GM13977 (cell line): ENCODE measurements around the gene UBXN4.

ENCODE experiments used
- DNase-seq: peaks from one replicate; pipeline ENCODE4 v3.0.0; 2012; ENCODE audit warnings: low spot score
- in situ Hi-C: fragments of 300-500 bp; cut with MboI; formaldehyde crosslinking; loops from one replicate; pipeline ENCODE4 v1.12.0; 2022; ENCODE audit warnings: low sequenced_read_pairs, low pct_unique_long_range_greater_than_20kb, mixed read lengths, inconsistent platforms; ENCODE audit not compliant: unreplicated experiment
- TF ChIP-seq, protein P1 (sequence below): IDR thresholded peaks from 2 replicates; pipeline ENCODE4 v1.5.1; 2012; ENCODE audit warnings: mild to moderate bottlenecking, control low read depth; ENCODE audit not compliant: insufficient read depth; ENCODE audit errors: extremely low read depth, missing control alignments

The UBXN4 gene

DNA sequence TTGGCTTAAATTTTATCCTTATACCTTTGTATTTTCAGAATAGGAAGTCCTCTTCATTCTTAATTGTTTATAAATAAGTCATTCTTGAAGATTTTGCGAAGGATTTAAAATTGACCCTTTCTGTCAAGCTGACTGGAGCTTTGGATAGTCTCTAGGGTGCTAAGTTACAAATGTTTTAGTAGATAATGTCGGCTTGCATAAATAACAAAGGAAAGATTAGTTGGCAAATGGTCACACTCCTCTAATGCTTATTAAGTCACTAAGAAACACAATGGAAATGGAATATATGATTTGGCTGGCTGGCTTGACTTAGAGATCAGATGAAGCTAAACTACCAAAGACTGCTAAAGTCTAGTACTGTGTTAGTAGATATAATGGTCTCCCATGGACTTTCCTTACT, 40.6 kb downstream of the UBXN4 start:
- TF ChIP-seq, protein P1, sequence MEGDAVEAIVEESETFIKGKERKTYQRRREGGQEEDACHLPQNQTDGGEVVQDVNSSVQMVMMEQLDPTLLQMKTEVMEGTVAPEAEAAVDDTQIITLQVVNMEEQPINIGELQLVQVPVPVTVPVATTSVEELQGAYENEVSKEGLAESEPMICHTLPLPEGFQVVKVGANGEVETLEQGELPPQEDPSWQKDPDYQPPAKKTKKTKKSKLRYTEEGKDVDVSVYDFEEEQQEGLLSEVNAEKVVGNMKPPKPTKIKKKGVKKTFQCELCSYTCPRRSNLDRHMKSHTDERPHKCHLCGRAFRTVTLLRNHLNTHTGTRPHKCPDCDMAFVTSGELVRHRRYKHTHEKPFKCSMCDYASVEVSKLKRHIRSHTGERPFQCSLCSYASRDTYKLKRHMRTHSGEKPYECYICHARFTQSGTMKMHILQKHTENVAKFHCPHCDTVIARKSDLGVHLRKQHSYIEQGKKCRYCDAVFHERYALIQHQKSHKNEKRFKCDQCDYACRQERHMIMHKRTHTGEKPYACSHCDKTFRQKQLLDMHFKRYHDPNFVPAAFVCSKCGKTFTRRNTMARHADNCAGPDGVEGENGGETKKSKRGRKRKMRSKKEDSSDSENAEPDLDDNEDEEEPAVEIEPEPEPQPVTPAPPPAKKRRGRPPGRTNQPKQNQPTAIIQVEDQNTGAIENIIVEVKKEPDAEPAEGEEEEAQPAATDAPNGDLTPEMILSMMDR = no peak
- no peak for DNase-seq
- in situ Hi-C loops = no loop called here

GRCh38 chr2:135783439-135783838, 41.8 kb downstream of the UBXN4 start:
- no peak for DNase-seq
- TF ChIP-seq, protein P1 = no peak
- in situ Hi-C loops = no loop called here

- TF ChIP-seq, protein P1 = no peak
- in situ Hi-C loops = no loop called here
- no peak for DNase-seq
Observed at GRCh38 chr2:135785032-135785431, 43.4 kb downstream of the UBXN4 start.

DNA sequence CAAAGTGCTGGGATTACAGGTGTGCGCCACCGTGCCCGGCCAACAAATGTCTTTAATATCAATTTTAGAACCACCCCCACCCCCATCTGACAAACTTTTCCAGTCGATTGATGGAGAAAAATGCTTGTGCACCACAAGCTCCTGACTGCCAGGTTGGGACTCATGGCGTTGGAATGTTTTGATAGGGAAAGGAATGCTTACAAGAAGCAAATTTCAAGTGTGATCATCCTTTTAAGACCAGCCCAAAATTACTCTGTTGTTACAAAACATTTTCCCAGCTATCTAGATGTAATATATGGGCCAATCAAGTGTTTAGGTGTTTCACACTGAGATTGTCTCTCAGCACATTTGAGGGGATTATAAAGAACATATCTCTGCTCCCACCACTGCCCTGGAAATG, 45.2 kb downstream of the UBXN4 start:
- DNase-seq = no peak
- in situ Hi-C loops = no loop called here
- TF ChIP-seq, protein P1 = no peak

GRCh38 chr2:135790423-135790822, 48.8 kb downstream of the UBXN4 start:
- TF ChIP-seq, protein P1 = no peak
- no peak for DNase-seq
- in situ Hi-C loops = no loop called here

DNA sequence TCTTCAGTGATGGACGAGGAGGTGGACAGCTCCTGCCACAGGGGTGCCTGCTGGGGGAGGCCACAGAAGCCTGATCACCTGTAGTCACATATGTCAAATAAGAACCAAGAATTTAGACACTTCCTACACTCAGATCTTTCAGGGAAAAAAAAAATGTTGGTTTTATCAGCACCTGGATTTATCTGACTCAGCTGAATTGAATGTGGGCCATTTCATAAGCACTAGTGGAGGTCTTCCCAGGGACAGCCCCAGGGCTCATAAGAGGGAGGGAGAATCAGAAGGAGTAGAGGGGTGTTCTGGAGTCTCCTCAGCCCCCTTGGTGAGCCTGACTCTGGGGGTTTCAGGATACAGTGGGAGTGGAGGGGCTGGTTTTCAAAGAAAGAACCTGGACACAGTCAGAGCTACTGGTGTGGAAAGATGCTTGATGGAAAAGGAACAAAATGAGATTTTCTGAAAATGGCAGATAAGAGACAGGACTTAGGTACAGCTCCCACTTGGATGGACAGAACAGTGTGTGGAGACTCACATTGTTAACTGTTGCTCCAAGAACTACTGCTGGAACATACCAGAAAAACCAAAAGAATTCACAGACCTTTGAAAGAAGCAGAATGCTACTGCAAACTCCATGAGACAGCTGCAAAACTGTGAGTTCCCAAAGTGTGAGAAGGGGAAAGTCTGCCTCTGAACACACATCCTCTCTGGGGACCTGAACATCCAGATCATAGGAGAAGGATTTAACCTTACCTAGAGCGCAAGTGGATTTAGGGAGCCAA, 49.9 kb downstream of the UBXN4 start:
- DNase-seq = no peak
- in situ Hi-C loops = no loop called here
- TF ChIP-seq, protein P1 = no peak
